ENCODE results near the gene TGM3. TPM values are rescaled to one million over a fixed set of nuclear protein-coding genes. Genes with fewer than 3 reads are reported as not detected.

TGM3 gene
- total and polyA plus RNA-seq, 12 donors: 0.22 TPM; not detected in 11

DNA sequence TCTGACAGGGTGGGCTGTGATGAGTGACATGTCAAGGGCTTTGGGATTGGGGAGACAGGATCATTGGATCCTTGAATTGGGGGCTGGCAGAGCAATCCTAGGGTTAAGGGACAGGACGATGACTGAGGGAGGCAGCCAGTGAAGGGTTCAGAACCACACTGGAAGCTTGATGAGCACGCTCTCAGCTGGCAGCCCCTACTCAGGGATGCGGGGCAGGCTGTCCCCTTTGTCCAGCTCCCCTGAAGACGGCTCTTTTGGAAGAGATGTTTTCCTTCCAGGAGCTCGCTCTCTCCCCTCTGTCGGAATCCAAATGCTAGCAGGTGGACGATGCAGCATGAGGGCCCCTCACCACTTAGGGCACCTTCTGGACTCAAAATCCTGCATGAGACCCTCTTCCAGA lies 8.4 kb downstream of the TGM3 start:
- intact Hi-C loops (cut with DNase I): loop anchor here in 1 of 10 donors (10.0 kb wide), 1 partner anchor 49 kb away; no protein-coding TSS in a partner anchor
- Histone ChIP-seq H3K4me1 (peaks cover 0 to 30% (median 0%) of the 10 kb centered on the region in 9 donors), H3K27me3 (peaks cover 0 to 42% (median 9%) of the 10 kb centered on the region in 7 donors), H3K27ac (no peak overlapping the region), H3K36me3 (no peaks in the 10 kb centered on the region), H3K4me3 (no peak overlapping the region), H3K9me3 (no peaks in the 10 kb centered on the region)
- TF ChIP-seq, protein P1, sequence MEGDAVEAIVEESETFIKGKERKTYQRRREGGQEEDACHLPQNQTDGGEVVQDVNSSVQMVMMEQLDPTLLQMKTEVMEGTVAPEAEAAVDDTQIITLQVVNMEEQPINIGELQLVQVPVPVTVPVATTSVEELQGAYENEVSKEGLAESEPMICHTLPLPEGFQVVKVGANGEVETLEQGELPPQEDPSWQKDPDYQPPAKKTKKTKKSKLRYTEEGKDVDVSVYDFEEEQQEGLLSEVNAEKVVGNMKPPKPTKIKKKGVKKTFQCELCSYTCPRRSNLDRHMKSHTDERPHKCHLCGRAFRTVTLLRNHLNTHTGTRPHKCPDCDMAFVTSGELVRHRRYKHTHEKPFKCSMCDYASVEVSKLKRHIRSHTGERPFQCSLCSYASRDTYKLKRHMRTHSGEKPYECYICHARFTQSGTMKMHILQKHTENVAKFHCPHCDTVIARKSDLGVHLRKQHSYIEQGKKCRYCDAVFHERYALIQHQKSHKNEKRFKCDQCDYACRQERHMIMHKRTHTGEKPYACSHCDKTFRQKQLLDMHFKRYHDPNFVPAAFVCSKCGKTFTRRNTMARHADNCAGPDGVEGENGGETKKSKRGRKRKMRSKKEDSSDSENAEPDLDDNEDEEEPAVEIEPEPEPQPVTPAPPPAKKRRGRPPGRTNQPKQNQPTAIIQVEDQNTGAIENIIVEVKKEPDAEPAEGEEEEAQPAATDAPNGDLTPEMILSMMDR (IDR thresholded peaks at IDR 0.05): no peak
- DNase-seq (no peak), ATAC-seq (no peak)
- 67% methylated on average over 7 of the region's 7 CpGs for WGBS, 2 donors

DNA sequence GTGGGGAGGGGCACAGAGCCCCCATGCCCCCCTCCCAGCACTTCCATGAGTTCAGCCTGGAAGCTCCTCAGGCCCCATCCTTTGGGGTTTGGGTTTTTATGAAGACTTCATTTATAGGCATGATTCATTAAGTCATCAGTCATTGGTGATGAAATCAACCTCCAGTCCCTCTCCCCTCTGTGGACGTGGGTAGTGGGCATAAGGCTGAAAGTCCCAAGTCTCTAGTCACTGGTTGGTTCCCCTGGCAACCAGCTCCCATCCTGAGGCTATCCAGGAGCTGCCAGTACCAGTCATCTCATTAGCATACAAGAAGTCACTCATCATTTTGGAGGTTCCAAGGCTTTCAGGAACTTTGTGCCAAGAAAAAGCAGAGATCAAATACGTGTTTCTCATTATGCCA lies 9.2 kb downstream of the TGM3 start:
- H3K4me1 ChIP-seq: peaks cover 0 to 22% (median 0%) of the 10 kb centered on the region in 9 donors
- DNase-seq (no peak), ATAC-seq (no peak)
- peaks cover 0 to 38% (median 9%) of the 10 kb centered on the region in 7 donors for H3K27me3 ChIP-seq
- no peaks in the 10 kb centered on the region for H3K36me3 ChIP-seq
- H3K9me3 ChIP-seq: no peaks in the 10 kb centered on the region
- intact Hi-C loops (cut with DNase I): loop anchor here in 1 of 10 donors (10.0 kb wide), 1 partner anchor 50 kb away; no protein-coding TSS in a partner anchor
- no peak overlapping the region for H3K27ac ChIP-seq
- 29 to 30% methylated on average over 2 of the region's 2 CpGs for WGBS, 2 donors
- TF ChIP-seq, protein P1 (IDR thresholded peaks at IDR 0.05): no peak
- no peak overlapping the region for H3K4me3 ChIP-seq

DNA sequence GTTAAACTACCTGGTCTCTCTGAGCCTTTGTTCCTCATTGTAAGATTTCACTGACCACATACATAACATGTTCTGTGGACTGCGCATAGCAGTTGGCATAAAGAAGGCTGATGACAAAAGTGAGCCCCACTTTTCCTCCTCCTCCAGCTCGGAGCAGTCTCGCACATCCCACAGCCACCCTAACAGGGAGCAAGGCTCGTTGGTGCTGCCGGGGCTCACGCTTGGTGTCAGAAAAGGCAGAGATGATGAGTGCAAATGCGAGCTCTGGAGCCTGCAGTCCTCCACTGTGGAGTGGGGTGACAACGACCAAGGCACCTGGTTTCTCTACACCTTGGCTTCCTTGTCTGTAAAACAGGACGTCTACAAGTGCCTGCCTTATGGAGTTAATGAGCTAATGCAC lies 9.7 kb downstream of the TGM3 start:
- Histone ChIP-seq H3K4me1 (peaks cover 0 to 17% (median 0%) of the 10 kb centered on the region in 9 donors), H3K36me3 (no peaks in the 10 kb centered on the region), H3K9me3 (no peaks in the 10 kb centered on the region), H3K27me3 (peaks cover 0 to 34% (median 9%) of the 10 kb centered on the region in 7 donors), H3K4me3 (no peak overlapping the region), H3K27ac (no peak overlapping the region)
- TF ChIP-seq, protein P1 (IDR thresholded peaks at IDR 0.05): no peak
- ATAC-seq: no peak
- no peak for DNase-seq
- WGBS, 2 donors: 75 to 77% methylated on average over 9 of the region's 9 CpGs
- intact Hi-C loops (cut with DNase I): loop anchor here in 1 of 10 donors (10.0 kb wide), 1 partner anchor 51 kb away; no protein-coding TSS in a partner anchor

DNA sequence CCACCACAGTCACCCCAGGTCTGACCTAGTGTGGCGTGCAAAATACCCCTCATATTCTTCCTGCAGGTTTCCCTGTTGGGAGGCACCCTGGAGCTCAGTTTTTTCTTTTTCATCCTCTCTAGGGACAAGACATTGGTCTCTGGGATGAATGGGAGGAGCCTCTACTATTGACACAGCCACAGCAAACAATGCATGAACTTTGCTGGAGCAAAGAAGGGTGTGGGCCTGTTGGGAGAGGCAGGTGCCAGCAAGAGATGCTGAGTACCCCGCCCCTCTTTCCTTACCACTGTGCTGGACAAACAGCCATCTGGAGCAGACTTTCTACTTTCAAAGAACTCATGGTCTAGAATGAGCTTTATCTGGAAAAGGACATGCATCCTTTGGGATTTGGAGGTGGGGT lies 10.1 kb downstream of the TGM3 start:
- Histone ChIP-seq H3K27me3 (peaks cover 0 to 34% (median 9%) of the 10 kb centered on the region in 7 donors), H3K27ac (no peak overlapping the region), H3K4me3 (no peak overlapping the region), H3K36me3 (no peaks in the 10 kb centered on the region), H3K9me3 (no peaks in the 10 kb centered on the region), H3K4me1 (peaks cover 0 to 13% (median 0%) of the 10 kb centered on the region in 9 donors)
- DNase-seq: no peak
- no peak for ATAC-seq
- intact Hi-C loops (cut with DNase I): loop anchor here in 1 of 10 donors (10.0 kb wide), 1 partner anchor 51 kb away; no protein-coding TSS in a partner anchor
- TF ChIP-seq, protein P1 (IDR thresholded peaks at IDR 0.05): no peak
- WGBS, 2 donors: 76 to 77% methylated on average over 2 of the region's 2 CpGs

Data from heart right ventricle (tissue), 16 donors.